GM19467 (cell line): ENCODE results near the gene TOE1.

Experiments
- ATAC-seq: cut with Tn5 transposase; IDR thresholded peaks from one replicate; pipeline ENCODE4 v1.9.1; 2021; ENCODE audit warnings: mild to moderate bottlenecking, moderate library complexity; ENCODE audit not compliant: unreplicated experiment

TOE1 gene

DNA sequence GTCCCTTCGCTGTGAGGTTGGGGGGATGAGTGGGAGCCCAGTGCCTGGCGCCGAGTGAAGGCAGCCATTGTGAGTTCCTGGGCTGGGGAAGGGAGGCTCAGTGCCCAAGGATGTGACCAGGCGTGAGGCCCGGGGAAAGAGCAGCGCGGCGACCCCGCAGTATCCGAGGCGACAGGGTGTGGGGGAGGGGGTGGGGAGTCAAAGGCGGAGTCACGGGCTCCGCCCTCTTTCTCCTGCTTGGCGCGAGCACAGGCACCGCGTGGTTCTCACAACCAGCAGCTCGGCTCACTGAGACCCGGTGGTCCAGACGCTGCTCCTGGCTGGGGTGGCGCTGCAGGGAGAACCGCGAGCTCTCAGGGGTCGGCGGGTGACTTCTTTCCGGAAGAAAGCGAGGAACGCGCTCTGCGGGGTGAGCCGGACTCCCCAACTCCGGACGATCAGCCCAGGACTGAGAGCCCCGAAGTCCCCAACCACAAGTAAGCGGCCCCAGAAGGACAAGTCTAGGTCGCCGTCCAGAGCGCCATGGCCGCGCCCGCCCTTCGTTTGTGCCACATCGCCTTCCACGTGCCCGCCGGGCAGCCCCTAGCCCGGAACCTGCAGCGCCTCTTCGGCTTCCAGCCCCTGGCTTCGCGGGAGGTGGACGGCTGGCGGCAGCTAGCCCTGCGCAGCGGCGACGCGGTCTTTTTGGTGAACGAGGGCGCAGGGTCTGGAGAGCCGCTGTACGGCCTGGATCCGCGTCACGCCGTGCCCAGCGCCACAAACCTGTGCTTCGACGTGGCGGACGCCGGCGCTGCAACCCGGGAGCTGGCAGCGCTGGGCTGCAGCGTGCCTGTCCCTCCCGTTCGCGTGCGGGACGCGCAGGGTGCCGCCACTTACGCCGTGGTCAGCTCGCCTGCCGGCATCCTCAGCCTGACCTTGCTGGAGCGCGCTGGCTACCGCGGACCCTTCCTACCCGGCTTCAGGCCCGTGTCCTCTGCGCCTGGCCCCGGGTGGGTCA lies 13.0 kb upstream of the TOE1 start, which contains the start of gene HPDL:
TSS of gene HPDL (plus strand) at position 269 of the 997 bp plus-strand sequence. CDS start at position 523, 254 bp downstream.
- peak; percentile 57 for ATAC-seq

DNA sequence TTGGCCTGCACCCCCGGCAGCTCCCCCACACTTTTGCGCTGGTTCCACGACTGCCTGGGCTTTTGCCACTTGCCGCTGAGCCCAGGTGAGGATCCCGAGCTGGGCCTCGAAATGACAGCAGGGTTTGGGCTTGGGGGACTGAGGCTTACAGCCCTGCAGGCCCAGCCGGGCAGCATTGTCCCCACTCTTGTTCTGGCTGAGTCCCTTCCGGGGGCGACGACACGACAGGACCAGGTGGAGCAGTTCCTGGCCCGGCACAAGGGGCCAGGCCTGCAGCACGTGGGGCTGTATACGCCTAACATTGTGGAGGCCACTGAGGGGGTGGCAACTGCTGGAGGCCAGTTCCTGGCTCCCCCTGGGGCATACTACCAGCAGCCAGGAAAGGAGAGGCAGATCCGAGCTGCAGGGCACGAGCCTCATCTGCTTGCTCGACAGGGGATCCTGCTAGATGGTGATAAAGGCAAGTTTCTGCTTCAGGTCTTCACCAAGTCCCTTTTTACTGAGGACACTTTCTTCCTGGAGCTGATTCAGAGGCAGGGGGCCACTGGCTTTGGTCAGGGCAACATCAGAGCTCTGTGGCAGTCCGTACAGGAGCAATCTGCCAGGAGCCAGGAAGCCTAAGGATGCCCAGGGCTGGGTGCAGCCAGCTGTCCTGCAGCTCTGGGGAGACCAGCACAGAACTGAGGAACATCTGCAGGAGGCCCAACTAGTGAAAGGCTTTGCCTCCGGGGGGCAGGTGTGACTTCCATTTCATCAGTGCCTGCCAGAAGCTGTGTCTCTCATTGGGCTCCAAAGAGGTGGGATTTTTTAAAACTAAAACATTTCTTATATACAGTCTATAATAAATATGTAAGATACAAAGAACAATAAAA lies 12.1 kb upstream of the TOE1 start:
- no peak for ATAC-seq

DNA sequence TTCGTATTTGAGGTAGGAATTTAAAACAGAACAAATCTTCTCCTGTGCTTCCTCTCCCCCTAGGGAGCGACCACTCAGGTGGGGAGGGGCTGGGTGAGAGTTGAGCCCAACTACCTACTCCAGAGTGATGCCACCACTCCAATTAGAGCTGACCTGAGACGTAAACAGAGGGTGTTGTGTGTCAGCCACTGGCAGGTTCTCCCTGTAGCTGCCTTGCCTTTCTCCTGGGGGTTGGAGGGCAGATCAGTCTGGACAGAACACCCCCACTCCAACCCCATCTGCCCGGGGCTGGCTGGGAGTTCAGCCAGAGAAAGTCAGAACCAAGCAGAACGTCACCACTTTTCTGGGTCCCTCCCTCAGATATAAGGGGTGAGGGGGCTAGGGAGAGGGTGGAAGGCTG lies 11.3 kb upstream of the TOE1 start:
- no peak for ATAC-seq

DNA sequence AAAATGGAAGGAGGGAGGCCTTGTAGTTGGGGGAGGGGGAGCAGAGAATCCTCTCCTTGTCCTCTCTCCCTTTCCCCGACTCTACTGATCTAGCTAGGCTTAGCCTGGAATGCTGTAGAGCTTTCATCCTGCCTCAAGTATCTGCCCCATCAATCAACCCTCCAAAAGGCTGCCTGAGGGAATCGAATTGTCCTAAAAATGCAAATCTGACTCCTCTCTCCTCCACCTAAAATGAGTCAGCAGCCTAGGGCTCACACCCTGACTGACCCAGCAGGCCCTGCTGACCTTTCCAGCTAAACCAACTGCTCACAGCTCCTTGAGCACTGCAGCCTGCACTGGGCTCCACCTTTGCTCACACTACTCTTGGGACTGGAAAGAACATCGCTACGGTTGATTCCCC lies 10.5 kb upstream of the TOE1 start:
- ATAC-seq: no peak

DNA sequence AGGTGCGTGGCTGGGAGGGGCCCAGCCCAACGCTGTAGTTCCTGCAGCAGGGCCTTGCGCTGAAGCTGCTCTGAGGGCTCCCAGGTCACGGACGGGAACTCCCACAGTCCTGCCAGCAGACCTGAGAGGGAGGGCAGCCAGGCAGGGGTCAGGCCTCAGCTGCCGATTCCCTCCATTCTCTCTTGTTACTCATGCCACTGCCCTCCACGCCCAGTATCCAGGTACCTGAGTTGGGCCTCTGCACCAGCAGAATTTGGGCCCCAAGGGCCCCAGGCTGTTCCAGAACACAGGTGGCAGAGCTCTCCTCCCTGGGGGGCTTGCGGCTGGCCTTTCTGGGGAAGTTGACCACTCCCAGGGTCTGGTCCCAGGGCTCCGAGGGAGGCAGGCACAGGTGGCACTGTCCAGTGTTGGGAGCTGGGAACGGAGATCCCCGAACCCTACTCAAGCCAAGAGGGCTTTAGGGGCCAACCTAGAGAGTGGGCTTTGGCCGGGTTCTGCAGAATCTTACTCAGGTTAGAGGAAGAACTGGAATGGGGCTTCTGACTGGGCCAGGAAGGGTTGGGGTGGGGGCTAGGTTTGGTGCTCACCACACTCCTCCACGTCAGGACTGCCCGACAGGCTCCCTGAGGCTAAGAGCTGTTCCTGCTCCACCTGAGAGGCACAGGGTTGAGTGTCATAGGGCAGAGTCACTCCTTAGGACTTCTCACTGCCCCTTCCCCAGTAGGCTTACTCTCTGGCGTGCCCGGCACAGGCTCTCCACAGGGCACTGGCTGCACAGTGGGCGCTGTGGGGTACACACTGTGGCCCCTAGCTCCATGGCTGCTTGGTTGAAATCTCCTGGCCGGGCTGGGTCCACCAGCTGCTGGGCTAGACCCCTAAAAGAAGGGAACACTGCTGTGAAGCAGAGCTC lies 8.3 kb upstream of the TOE1 start:
- no peak for ATAC-seq

DNA sequence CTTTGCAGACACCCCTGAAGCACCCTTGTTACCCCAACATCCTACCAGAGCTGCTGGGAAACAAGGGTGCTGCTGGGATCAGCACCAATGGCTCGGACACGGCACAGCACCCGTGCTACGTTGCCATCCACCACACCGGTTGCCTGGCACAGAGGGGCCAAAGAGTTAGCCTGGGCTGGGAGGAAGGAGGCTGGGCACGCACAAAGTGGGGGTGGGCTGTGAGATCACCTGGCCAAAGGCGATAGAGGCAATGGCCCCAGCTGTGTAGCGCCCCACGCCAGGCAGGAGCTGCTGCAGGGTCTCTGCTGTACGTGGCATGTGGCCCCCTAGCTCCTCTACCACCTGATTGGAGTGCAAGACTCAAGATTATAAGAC lies 7.6 kb upstream of the TOE1 start:
- ATAC-seq: no peak

DNA sequence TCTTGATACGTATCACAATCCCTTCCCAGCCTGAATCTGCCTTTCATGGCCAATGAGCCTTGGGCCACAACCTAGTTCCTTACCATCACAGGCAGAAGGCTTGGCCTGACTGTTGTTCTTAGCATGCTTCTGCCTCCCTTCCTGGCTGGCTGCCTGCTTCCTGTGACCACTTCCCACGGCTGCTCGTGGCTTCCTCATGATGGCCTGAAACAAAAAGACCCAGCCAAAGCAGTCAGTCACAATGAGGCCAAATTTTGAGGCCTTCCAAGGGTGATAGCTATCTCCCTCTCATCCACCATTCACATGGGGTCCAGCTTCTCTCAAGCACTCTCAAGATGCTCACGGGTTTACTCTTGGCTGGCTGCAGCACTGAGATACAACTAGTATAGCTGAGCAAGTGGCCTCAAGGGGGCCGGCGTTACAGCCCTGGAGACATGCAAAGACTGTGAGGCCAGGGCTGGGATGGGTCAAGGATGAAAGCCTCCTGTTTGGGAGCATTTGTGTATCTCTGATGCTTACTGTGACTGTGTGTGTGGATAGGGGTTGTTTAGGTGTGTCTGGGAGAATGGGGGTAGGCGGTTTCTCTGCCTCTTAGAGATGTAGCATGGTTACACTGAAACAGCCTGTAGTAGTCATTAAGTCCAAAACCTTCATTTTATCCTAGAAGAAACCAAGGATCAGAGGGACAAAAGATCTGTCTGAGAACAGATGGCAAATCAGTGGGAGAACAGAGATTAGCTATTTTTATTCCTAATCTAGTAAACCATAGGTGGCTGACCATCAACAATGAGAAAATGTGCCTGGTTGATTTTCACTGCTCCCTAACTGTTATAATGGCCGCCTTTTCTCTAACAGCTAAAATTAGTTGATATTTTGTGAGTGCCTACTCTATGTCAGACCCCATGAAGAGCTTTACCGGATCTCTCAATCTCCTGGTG lies 5.4 kb upstream of the TOE1 start:
- ATAC-seq: no peak

DNA sequence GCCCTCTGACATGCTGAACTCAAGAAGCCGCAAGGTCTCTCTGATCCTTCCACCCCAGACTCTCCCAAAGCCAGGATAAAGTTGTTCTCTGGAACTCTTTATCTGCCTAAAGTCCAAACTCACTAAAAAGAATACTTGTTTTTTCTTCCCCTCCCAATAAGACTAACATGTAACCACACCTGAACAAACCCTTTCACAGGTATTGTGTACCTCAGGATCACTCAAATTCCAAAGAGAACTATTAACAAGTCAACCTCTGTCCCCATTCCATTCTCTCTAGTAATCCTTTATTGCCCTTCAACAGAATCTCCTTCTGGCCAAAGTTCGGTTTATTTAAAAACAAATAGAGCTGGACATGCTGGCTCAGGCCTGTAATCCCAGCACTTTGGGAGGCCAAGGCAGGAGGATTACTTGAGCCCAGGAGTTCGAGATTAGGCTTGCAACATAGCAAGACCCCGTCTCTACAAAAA lies 4.1 kb upstream of the TOE1 start:
- ATAC-seq: no peak

DNA sequence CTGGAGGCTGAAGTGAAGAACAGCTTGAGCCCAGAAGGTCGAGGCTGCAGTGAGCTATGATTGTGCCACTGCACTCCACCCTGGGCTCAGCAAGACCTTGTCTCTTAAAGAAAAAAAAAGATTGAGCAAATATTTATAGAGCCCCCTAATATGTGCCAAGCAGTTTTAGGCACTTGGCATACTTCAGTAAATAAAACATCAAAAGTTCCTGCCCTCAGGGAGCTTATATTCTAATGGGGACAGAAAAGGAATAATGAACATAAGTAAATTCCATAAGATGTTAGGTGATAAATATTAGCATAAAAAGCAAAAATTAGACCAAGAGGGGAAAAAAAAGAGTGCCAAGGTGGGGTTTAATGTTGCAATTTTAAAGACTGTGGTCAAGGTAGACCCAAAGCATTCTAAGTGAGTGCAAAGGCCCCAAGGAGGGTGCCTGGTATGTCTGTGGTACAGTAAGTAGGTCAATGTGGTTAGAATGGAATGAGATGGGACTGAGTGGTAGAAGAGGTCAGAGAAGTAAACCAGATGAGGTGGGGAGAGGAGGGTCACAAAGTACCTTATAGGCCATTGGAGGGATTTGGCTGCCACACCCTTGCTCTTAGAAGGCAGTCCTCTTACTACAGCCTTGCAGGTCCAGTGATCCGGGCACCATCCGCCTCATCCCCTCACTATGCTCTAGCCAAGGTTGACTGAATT lies 2.2 kb upstream of the TOE1 start:
- ATAC-seq: no peak

DNA sequence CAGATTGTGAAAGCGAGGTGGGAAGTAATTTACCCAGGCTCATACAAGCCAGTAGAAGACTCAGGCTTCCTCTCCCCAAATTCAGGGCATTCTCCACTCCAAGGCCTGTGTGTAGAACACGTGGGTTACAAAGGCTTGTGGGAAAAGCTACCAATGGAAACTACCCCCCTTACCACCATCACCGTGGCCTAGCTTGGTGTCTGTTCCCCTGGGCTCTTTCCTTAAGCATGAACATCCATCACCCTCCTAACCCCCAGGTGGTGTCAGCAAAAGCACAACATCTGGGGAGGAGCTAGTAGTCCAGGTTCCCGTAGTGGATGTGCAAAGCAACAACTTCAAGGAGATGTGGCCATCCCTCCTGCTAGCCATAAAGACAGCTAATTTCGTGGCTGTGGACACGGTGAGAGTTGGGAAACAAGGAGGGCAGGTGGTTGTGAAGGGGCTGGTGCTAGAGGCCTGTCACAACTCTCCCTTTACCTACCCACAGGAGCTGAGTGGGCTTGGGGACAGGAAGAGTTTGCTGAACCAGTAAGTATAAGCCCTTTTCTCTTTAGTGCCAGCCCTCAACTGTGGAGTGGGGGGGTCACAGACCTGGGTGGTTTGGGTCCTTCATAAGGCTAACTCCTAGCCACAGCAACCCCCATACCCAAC lies 971 bp downstream of the TOE1 start:
- no peak for ATAC-seq

DNA sequence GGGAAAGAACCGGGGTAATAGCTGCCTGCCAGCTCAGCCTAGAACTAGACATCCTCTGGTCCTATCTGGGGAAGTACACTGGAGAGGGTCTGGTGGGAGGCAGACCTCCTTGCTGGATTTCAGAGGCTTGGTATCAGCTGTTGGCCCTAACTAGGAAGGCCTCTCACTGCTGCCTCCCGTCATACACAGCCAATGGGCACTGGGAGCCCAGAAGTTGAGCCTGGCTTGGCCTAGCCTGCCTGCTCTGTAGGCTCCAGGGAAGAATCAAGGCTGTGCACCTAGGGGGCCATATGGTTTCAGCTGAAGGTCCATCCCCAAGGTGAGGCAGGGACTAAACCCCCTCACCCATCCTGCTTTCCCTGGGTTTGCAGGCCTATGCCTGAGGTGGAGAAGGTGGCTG lies 4.5 kb downstream of the TOE1 start:
- ATAC-seq: no peak

DNA sequence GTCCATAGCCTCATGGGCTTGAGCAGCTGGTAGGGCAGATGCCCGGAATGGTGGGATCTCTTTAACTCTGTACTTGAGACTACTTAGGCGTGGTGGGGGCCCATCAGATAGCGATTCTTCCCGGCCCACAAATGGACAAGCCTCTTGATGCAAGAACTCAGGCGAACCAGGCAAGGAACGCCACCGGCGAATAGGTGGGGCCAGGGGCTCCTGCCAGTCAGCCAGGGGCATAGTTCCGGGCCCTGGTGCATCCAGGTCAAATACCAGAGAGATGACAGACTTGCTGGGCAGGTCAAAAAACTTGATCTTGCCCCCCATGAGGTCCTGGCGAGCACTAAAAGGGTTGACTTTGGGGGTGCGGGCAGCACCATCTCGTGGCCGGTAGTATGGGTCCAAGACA lies 5.0 kb downstream of the TOE1 start:
- no peak for ATAC-seq

DNA sequence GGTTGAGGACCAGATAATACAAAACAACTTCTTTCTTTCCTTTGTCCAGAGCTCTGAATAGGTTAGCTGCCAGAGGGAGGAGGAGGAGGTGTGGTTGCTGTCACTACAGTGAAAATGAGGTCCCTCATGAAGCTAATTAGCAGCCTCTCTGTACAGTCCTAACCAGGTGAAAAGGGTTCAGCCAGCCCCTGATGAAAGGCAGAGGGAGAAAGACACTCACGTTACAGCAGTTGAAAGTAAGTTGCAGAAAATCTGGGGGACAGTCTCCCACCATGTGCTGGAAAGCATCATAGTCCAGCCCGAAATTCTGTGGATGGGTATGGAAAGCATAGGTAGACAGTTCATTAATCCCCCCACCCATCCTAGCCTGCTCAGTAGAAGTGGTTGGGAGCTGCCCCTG lies 6.5 kb downstream of the TOE1 start:
- ATAC-seq: no peak

DNA sequence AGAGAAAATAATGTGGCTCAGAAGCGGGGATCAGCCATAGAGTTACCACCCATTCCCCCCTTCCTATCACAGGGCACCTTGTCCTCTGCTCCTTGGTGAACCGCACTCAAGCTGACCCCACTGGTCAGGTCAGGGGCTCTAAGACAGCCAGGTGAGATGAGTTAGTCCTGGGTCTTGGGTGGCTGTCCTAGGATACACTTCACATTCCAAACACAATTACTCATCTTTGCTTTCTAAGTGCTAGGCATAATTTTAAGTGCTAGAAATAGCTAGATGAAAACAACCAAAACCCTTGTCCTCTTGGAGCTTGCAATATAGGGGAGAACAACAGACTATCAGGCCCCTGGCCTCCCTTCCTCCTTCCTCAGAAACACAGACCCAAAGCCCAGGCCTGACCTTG lies 8.1 kb downstream of the TOE1 start:
- ATAC-seq: no peak

DNA sequence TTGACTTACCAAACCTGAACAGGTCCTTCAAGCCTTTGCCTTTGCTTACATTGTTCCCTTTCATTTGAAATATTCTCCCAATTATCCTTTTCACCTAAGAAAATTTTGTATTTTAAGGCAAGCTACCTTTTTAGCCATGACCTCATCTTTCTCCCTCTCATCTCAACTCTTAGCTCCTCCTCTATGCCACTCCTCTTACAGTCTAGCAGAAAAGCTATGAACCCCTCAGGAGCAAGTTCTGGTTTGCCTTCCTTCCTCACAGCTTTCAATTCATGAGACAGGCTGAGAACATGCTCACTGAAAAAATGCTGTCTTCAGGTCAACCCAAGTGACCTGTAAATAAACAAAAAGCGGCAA lies 8.6 kb downstream of the TOE1 start:
- ATAC-seq: no peak

DNA sequence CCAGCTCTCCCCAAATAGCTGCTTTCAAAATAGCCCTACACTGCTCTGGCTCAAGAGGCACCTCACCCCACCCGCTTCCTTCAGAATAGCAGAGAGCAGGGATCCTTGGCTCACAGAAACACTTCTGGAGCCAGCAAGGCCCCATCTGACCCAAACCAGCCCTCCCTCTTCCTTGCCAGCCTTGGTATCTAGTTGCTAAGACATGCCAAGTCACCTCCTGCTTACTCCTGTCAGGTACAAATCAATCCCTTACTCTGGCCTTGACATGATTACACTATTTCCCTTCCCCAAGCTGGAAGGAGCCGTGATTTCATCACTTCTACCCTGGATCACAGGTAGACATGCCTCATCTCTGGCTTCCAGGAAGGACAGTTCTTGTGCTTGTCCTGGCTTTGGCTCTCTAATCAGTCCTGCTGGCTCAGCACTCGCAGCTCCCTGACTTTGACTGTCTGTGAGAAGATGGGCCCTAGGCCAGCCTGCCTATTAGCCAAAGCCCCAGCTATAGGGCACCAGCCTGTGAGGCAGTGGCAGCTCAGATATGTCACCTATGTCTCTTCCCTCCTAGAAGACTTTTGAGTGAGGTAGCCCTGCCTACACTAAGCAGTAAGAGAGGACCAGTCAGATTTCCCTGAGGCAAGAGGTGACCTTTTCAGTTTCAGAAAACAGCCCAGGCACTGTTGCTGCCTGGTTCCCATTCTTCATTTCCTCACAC lies 9.2 kb downstream of the TOE1 start:
- no peak for ATAC-seq

DNA sequence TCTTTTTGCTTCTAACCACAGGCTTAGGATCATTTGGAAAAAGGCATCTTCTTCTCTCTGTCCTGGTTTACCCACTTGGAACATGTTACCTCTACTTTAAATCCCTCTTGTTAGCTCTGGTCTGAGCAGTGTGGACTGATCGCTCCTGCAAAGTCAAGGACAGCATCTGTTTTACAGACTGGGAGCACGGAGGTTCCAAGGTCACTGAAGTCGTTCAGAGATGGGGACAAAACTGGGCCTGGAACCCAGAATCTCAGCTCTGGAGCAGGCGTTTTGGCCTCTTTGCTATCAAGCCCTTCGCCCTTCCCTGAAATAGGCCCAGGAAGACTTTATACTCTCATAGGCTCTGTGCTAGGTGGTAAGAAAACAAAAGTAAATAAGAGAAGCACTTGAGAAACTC lies 11.5 kb downstream of the TOE1 start:
- ATAC-seq: no peak

DNA sequence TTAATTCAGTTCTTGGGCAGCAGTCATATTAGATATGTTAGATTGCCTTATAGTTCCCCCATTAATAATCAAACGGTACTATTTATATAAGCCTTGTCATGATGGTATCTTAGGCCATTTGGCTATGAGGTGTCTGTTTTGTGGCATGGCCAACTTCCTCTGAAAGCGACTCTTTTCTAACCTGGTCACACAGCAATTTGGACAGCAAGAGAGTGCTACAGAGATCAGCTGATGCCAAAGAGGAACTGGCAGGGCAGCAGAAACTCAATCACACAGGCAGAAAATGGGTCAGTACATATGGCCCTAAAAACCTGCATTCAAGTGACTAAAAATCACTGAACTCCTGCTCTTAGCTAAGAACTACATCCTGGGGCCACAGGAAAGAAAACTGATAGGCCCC lies 13.7 kb downstream of the TOE1 start:
- no peak for ATAC-seq
